Cardiac fibroblast (primary cell): ENCODE measurements around the gene GDPD2.

Experiments used
- DNase-seq, 2 donors: peaks; one replicate each; pipeline versions ENCODE4 v3.0.0 to v3.0.0-alpha.2; 2010; ENCODE audit warnings: low read depth in 2 of 2
- H3K4me3 ChIP-seq, 2 donors: replicated peaks in 1 of 2; 1 replicate in 1 of 2; 2 replicates in 1 of 2; pipeline ENCODE4 v1.5.1; 2011; ENCODE audit warnings: low read depth in 2 of 2, low read length in 2 of 2, mild to moderate bottlenecking in 2 of 2, moderate library complexity in 1 of 2
- CTCF ChIP-seq: IDR thresholded peaks from one replicate; pipeline ENCODE4 v1.5.1; 2011; ENCODE audit warnings: low read depth, mild to moderate bottlenecking, low read length, inconsistent platforms

The GDPD2 gene

DNA sequence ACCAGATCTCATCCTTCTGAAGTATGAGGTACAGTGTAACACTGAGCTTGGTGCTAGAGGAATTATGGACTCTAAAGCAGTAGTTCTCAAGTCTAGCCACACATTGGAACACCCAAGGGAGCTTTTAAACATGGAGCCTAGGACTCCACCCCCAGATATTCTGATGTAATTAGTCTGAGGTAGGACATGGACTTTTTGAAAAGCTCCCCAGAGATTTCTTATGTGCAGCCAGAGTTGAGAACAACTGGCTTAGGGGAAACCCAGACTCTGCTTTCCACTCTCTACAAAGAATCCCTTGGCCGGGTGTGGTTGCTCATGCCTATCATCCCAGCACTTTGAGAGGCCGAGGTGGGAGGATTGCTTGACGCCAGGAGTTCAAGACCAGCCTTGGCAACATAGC is 11.6 kb upstream of the GDPD2 start:
- peak in 1 of 2 donors; percentile 17 for DNase-seq
- H3K4me3 ChIP-seq = no peak overlapping the region
- TF ChIP-seq CTCF = no peak

DNA sequence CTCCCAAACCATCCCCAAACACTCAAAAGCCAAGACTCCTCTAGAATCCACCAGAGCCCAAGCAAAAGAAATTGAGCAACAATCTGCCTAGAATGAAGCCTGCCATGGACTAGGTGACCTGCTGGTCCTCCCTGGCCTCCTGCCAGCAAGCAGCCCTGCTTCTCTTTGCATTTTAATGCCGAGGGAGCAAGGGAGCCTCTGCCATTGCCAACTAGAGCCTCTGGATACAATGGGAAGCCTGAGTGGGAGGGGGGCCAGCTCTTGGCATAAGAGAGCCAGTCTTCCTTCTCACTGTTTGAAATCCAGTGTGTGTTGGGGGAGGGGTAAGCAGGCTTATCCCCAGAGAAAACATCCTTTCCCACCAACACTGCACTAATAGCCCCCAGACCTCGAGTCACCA is 1.5 kb upstream of the GDPD2 start:
- TF ChIP-seq CTCF = no peak
- H3K4me3 ChIP-seq = no peak overlapping the region
- peak in 1 of 2 donors; percentile 20 for DNase-seq

- TF ChIP-seq CTCF = no peak
- no peak overlapping the region for H3K4me3 ChIP-seq
- no peak for DNase-seq
Measured at GRCh38 chrX:70423936-70424675, 992 bp downstream of the GDPD2 start.

DNA sequence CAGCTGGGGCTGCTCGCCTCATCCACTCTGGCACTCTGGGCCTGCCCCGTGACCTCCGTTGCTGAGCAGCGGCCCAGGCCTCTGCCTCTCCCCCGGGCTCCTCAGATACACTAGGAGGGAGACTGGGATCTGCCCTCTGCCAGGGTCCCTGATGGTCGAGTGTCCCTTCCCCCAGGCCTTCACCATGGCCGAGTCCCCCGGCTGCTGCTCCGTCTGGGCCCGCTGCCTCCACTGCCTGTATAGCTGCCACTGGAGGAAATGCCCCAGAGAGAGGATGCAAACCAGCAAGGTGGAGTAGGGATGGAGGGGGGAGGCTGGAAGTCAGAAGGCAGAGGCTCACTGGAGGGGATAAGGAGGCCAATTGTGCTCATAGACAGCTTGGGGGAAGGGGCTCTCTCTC is 1.7 kb downstream of the GDPD2 start:
- H3K4me3 ChIP-seq = no peak overlapping the region
- no peak for DNase-seq
- no peak for TF ChIP-seq CTCF

DNA sequence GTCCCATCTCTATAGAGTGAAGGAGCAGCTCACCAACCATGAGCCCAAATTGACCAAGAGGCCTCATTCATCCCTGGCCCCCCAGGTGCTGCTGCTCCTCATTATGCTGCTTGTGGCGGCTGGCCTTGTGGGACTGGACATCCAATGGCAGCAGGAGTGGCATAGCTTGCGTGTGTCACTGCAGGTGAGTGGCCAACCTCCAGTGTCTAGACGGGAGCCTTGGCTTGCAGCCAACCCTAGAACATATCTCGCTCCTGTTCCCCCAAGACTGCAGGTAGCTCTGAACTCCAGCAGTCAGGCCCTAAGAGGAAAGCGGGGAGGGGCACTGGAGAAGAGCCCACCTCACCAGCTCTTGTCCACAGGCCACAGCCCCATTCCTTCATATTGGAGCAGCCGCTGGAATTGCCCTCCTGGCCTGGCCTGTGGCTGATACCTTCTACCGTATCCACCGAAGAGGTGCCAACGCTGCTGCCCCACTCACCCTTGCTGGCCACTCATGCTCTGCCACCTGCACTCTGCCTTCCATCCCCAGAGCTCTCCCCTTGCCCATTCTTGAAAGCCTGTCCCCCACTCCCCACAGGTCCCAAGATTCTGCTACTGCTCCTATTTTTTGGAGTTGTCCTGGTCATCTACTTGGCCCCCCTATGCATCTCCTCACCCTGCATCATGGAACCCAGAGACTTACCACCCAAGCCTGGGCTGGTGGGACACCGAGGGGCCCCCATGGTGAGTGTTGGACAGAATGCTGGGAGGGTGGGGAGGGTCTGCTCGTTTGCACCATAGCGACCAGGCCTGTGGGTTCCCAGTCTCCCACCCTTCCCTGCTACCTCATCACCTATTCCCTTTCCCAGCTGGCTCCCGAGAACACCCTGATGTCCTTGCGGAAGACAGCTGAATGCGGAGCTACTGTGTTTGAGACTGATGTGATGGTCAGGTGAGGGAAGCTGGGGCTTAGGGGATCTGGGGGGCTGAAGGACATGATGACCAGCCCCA is 3.5 kb downstream of the GDPD2 start:
- H3K4me3 ChIP-seq = no peak overlapping the region
- no peak for TF ChIP-seq CTCF
- DNase-seq = no peak

- H3K4me3 ChIP-seq = no peak overlapping the region
- TF ChIP-seq CTCF = no peak
- DNase-seq = no peak
Measured at GRCh38 chrX:70427365-70427764, 4.3 kb downstream of the GDPD2 start.
